Measurements from ENCODE around the gene CFAP46.

- TF ChIP-seq CTCF (IDR thresholded peaks at IDR 0.05) (no peak), POLR2A (IDR thresholded peaks at IDR 0.05) (no peak)
Measured at GRCh38 chr10:132786476-132786883, 155.9 kb downstream of the CFAP46 start.

Data from Peyer's patch (tissue), 4 donors.